Loucy (cell line): Measurements from ENCODE around the gene SLC35E4.

Experiments used
- CTCF ChIP-seq: fragments of 200-600 bp; sonication (generic); conservative IDR thresholded peaks from 2 replicates; pipeline ENCODE4 v1.5.1; 2014; ENCODE audit warnings: mild to moderate bottlenecking, antibody characterized with exemption, low read length
- EZH2phosphoT487 ChIP-seq: fragments of 200-600 bp; IDR thresholded peaks from 2 replicates; pipeline ENCODE4 v1.6.1; 2018; ENCODE audit warnings: antibody characterized with exemption, mild to moderate bottlenecking, moderate library complexity, borderline replicate concordance

GRCh38 chr22:30609260-30610185 lies 26.1 kb upstream of the SLC35E4 start:
- TF ChIP-seq CTCF (no peak), EZH2phosphoT487 (no peak)
